PFSK-1 (cell line): ENCODE measurements around the gene CCL15.

ENCODE experiments used
- POLR2AphosphoS5 ChIP-seq: IDR thresholded peaks from 2 replicates; pipeline ENCODE4 v1.6.1; 2012; ENCODE audit warnings: low read depth, mild to moderate bottlenecking, control low read depth, low read length, moderate library complexity
- SIN3A ChIP-seq: IDR thresholded peaks from 2 replicates; pipeline ENCODE4 v1.6.1; 2012; ENCODE audit warnings: mild to moderate bottlenecking, low read length, moderate library complexity, borderline replicate concordance; ENCODE audit not compliant: insufficient read depth
- TAF1 ChIP-seq: IDR thresholded peaks from 2 replicates; pipeline ENCODE4 v1.6.1; 2012; ENCODE audit warnings: low read length, control low read depth, borderline replicate concordance; ENCODE audit not compliant: insufficient read depth

- TF ChIP-seq SIN3A = no peak
- TF ChIP-seq POLR2AphosphoS5 = no peak
- TF ChIP-seq TAF1 = no peak
Observed at GRCh38 chr17:36011201-36011600, 9.8 kb upstream of the CCL15 start.
